Right ventricle myocardium inferior (tissue), 1 donor: ENCODE measurements around the gene IQCN. TPM values are rescaled to one million over a fixed set of nuclear protein-coding genes. Genes with fewer than 3 reads are reported as not detected.

Source experiments
- ATAC-seq: fragments of 200-7000 bp; cut with Tn5 transposase; one replicate; pipeline ENCODE4 v1.9.1; 2020; ENCODE audit warnings: mild to moderate bottlenecking, moderate library complexity
- DNase-seq: peaks from one replicate; pipeline ENCODE4 v3.0.0; 2021; ENCODE audit errors: missing footprints
- intact Hi-C: fragments of 100-400 bp; cut with DNase I; formaldehyde crosslinking; loops from one replicate; pipeline ENCODE4 v1.11.0; 2022
- microRNA-seq: library from miRNA; unstranded; fragments of <30 nt; microRNA quantifications from one replicate; pipeline ENCODE4 v1.2.0, GENCODE V29; 2020
- total RNA-seq: library from RNA; stranded (reverse); fragmentation: NEBNext Ultra II Directional; extraction: Animal tissue kit (Norgen Biotek cat#: 25700); gene quantifications from one replicate; pipeline ENCODE4 v1.2.1, GENCODE V29; 2021
- donor health status: DM: no; HTN: yes; CAD: no; lungs with severe emphysema.

Gene IQCN
- total RNA-seq, 1 donor from 2014 or later: 0.43 TPM

DNA sequence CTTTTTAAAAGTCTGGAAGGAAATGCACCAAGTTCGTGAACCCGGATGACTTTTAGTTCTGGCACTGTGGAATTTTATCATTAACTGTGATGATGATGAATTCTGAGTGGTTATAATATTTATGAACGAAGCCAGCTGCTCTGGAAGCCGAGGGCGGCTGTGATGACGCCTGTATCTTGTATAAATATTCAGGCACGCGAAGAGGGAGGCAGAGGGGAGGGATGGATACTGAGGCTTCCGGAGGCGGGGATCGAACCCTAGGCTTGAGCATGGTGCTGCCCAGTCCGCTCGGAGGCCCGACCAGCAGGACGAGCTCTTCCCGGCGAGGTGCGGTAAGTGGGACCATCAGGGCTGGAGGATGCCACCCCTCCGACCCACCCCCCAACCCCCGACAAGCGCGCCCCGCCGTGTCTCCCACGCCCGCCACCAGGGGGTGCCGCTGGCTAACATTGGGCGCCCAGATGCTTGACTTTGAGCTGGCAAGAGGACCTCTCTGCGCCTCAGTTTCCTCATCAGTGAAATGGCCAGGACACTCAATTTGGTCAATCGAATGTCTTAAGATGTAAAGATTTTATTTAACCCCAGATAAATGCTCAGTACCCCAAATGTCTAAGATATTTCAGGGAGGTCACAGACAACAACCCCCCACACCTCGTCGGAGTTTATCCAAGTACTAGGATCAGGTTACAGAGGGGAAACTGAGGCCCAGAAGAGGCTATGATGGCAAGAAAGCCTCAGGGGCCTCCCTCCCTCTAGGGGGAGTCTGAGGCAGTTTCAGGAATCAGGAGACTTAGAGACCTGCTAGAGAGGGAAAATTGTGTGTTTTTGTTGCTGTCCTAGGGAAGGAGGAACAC, 65.9 kb downstream of the IQCN start:
- ATAC-seq (no peak), DNase-seq (no peak)
- intact Hi-C loops: no loop called here

Small RNA genes lying within 50 kb of the gene (microRNA-seq; reads per million reads assigned to microRNA genes)
- gene MIR3188: not detected

Other genes with a start within 250 kb of the IQCN start
- 1.1 TPM for gene IL12RB1, start 187.5 kb downstream of the IQCN start, total RNA-seq
- gene MAST3, start 176.7 kb downstream of the IQCN start, total RNA-seq: 5.5 TPM
- 21.7 TPM for gene PIK3R2, start 121.3 kb downstream of the IQCN start, total RNA-seq
- 32.5 TPM for gene IFI30, start 100.6 kb downstream of the IQCN start, total RNA-seq
- gene MPV17L2, start 81.2 kb downstream of the IQCN start, total RNA-seq: 12.0 TPM
- gene RAB3A, start 70.4 kb downstream of the IQCN start, total RNA-seq: 25.4 TPM
- 1.1 TPM for gene PDE4C, start 48.0 kb downstream of the IQCN start, total RNA-seq
- 113 TPM for gene JUND, start 7.2 kb upstream of the IQCN start, total RNA-seq
- gene LSM4, start 48.6 kb upstream of the IQCN start, total RNA-seq: 106 TPM
- gene PGPEP1, start 66.1 kb upstream of the IQCN start, total RNA-seq: 29.3 TPM
- 0.46 TPM for gene GDF15, start 111.7 kb upstream of the IQCN start, total RNA-seq
- gene LRRC25, start 123.2 kb upstream of the IQCN start, total RNA-seq: 5.0 TPM
- 36.2 TPM for gene SSBP4, start 144.9 kb upstream of the IQCN start, total RNA-seq
- gene ISYNA1, start 163.7 kb upstream of the IQCN start, total RNA-seq: 26.0 TPM
- 8.4 TPM for gene ELL, start 247.6 kb upstream of the IQCN start, total RNA-seq